Neural crest cell (in vitro differentiated cells): ENCODE results near the gene NOTCH3. TPM values are rescaled to one million over a fixed set of nuclear protein-coding genes. Genes with fewer than 3 reads are reported as not detected.
A peak's percentile ranks its signal among the peaks of the same experiment; 100 is the strongest.

ENCODE experiments used
- DNase-seq: peaks from one replicate; pipeline ENCODE4 v3.0.0; 2021; ENCODE audit warnings: low read depth, mixed read lengths, low spot score
- H3K27ac Mint-ChIP-seq: one replicate; pipeline ENCODE4 v1.8.0; 2021; ENCODE audit warnings: mild to moderate bottlenecking, mixed read lengths; ENCODE audit not compliant: unreplicated experiment
- H3K27me3 Mint-ChIP-seq: 2 replicates; pipeline ENCODE4 v1.8.0; 2021; ENCODE audit warnings: low read depth, mild to moderate bottlenecking, mixed read lengths
- H3K36me3 Mint-ChIP-seq: 2 replicates; pipeline ENCODE4 v1.8.0; 2021; ENCODE audit warnings: low read depth, mild to moderate bottlenecking, mixed read lengths
- H3K4me1 Mint-ChIP-seq: 2 replicates; pipeline ENCODE4 v1.8.0; 2021; ENCODE audit warnings: mixed read lengths
- H3K4me3 Mint-ChIP-seq: one replicate; pipeline ENCODE4 v1.8.0; 2021; ENCODE audit warnings: mild to moderate bottlenecking, mixed read lengths
- H3K9me3 Mint-ChIP-seq: 2 replicates; pipeline ENCODE4 v1.8.0; 2021; ENCODE audit warnings: mixed read lengths
- total RNA-seq: library from RNA; stranded (reverse); gene quantifications from 2 replicates; pipeline ENCODE4 v1.2.1, GENCODE V29; 2021
- TF ChIP-seq, protein P1 (sequence below): fragments of 200-600 bp; sonication (generic); conservative IDR thresholded peaks from 2 replicates; pipeline ENCODE4 v1.5.0; 2021; ENCODE audit warnings: antibody characterized with exemption, mild to moderate bottlenecking

Gene NOTCH3
- total RNA-seq, 1 donor from 2014 or later, result 127 TPM

DNA sequence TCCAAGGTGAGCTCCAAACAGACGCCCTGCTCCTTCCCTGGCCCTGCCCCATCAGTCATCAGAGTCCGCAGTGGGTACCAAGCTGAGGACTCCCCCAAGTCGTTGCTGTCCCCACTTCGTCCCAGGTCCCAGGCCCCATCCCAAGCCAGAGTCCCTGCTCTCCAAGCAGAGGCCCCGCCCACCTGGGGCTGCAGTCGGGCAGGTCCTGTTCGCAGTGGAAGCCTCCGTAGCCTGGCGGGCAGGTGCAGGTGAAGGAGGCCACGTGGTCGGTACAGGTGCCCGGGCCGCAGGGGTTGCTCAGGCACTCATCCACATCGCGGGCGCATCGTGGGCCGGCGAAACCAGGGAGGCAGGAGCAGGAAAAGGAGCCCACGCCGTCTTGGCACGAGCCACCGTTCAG is 19.4 kb downstream of the NOTCH3 start:
- TF ChIP-seq, protein P1, sequence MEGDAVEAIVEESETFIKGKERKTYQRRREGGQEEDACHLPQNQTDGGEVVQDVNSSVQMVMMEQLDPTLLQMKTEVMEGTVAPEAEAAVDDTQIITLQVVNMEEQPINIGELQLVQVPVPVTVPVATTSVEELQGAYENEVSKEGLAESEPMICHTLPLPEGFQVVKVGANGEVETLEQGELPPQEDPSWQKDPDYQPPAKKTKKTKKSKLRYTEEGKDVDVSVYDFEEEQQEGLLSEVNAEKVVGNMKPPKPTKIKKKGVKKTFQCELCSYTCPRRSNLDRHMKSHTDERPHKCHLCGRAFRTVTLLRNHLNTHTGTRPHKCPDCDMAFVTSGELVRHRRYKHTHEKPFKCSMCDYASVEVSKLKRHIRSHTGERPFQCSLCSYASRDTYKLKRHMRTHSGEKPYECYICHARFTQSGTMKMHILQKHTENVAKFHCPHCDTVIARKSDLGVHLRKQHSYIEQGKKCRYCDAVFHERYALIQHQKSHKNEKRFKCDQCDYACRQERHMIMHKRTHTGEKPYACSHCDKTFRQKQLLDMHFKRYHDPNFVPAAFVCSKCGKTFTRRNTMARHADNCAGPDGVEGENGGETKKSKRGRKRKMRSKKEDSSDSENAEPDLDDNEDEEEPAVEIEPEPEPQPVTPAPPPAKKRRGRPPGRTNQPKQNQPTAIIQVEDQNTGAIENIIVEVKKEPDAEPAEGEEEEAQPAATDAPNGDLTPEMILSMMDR, result no peak
- DNase-seq, result no peak
- Mint-ChIP-seq H3K4me1 (peaks cover 6% of the 10 kb centered on the region), H3K36me3 (peaks cover 9% of the 10 kb centered on the region), H3K27ac (no peak overlapping the region), H3K4me3 (no peak overlapping the region), H3K9me3 (no peaks in the 10 kb centered on the region), H3K27me3 (no peaks in the 10 kb centered on the region)

DNA sequence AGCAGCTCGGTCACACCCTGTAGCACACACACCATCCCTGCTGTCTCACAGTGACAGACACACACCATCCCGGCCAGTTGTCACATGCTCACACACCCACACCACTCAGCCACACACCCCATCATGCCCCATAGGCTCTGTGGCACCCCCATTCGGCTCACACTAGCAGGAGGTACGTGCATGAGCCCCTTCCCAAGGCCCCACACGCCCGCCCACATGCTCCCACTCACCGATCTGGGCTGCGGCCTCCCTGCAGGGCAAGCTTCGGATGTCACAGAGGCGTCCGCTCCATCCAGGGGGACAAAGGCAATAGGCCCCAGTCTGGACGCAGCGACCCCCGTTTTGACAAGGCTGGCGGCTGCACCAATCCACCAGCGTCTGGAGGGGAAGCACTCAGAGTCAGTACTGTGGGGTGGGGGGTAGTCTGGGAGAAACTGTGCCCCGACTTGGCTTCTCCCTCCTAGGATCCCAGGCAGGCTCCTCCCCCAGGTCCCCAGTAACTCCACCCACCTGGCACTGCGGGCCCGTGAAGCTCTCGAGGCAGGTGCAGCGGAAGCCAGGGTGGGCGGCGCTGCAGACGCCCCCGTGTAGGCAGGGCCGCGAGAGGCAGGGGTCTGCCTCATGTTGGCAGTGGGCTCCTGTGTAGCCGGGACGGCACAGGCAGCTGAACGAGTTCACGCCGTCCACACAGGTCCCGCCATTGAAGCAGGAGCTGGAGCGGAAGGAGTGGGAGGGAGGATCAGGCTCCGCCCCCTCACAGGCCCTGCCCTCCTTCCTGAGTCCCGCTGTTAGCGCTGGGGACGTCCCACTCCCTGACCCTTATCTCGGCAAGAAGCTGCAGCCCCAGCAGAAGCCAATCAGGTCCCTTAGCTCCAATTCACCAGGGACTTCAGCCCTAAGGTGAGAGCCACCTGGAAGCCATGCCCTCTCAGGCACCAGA is 20.1 kb downstream of the NOTCH3 start:
- DNase-seq, result no peak
- no peak overlapping the region for H3K4me3 Mint-ChIP-seq

DNA sequence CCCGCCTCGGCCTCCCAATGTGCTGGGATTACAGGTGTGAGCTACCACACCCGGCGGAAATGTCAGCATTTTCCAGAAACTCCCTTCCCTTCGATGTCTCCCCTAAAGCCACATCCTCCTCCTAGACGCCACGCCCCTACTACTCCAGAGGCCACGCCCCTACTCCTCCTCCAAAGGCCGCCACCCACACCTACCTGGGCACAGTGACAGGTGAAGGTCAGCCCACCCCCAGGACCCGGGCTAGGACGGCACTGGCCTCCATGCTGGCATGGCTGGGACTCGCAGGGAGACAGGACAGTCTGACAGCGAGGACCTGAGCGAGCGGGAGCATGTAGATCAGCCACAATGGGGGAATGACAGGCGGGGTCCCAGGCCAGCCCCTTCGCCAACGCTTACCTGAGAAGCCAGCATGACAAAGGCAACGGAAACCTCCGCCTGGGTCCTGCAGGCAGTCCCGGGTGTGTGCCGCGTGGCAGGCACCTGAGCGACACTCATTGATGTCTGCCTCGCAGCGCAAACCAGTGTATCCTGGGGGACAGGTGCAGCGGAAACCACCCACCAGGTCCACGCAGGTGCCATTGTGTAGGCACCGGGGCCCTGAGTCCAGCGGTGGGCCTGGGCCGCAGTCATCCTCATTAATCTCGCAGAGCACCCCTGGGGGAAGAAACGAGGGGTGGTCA is 22.0 kb downstream of the NOTCH3 start:
- Mint-ChIP-seq H3K4me3 (no peak overlapping the region), H3K27me3 (no peaks in the 10 kb centered on the region), H3K27ac (no peak overlapping the region), H3K9me3 (no peaks in the 10 kb centered on the region), H3K4me1 (peaks cover 9% of the 10 kb centered on the region), H3K36me3 (peaks cover 16% of the 10 kb centered on the region)
- TF ChIP-seq, protein P1, result no peak
- DNase-seq, result no peak

More for the DNA sequence above, 20.1 kb downstream of the NOTCH3 start:
- TF ChIP-seq, protein P1, result no peak
- Mint-ChIP-seq H3K36me3 (peaks cover 11% of the 10 kb centered on the region), H3K9me3 (no peaks in the 10 kb centered on the region), H3K4me1 (peaks cover 6% of the 10 kb centered on the region), H3K27ac (no peak overlapping the region), H3K27me3 (no peaks in the 10 kb centered on the region)

DNA sequence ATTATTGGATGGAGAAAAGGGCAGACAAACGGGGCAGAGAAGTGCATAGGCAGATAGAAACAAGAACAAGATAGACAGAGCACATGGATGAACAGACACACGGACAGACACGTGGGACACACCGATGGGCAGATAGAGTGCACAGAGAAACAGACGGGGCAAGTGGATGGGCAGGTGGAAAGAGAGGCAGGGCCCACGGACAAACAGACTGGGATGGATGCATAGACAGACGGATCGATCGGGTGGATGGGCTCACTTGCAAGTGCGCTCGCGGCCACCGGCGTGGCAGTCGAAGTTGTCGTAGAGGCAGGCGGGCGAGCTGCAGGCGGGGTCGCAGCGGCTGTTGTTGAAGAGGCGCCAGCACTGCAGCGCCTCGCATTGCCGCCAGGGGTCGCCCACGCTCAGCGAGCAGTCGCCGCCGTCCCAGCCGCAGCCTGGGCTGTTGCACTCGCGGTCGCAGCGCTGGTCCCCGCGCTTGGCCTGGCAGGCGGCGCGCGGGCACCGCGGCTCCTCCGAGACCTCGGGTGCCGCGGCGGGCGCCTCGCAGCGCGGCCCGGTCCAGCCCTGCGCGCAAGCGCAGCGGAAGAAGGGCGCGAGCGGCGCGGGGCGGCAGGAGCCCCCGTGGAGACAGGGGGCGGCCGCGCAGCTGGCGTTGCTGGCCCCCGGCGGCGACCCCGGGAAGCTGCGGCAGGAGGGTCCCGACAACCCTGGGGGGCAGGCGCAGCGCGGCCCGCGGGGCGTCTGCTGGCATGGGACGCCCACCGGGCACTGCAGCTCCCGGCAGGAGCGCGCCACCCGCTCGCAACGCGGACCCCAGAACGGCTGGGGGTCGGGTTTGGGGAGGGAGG is 23.3 kb downstream of the NOTCH3 start:
- peak overlapping the region; percentile 10 for H3K4me3 Mint-ChIP-seq
- H3K27me3 Mint-ChIP-seq, result no peaks in the 10 kb centered on the region
- TF ChIP-seq, protein P1, result peak; percentile 94
- no peak overlapping the region for H3K27ac Mint-ChIP-seq
- H3K9me3 Mint-ChIP-seq, result no peaks in the 10 kb centered on the region
- peak; percentile 93 for DNase-seq
- H3K36me3 Mint-ChIP-seq, result peaks cover 18% of the 10 kb centered on the region
- H3K4me1 Mint-ChIP-seq, result peaks cover 9% of the 10 kb centered on the region

DNA sequence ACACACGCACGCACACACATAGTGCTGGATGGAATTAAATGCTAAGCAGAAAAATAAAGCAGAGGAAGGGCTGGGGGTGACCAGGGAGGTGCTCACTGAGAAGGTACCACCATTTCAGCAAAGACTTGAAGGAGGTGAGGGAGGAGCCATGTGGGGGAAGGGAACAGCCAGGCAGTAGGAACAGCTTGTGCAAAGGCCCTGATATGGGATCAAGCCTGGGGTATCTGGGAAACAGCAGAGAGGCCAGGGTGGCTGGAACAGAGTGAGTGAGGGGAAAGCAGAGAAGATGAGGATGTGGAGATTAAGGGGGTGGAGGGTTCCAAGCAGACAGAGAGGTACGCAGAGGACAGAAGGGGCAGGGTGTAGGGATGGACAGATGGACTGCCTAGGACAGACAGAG is 25.2 kb downstream of the NOTCH3 start:
- Mint-ChIP-seq H3K4me3 (peak overlapping the region; percentile 73), H3K27ac (peak overlapping the region; percentile 35), H3K27me3 (no peaks in the 10 kb centered on the region), H3K9me3 (no peaks in the 10 kb centered on the region), H3K4me1 (peaks cover 9% of the 10 kb centered on the region), H3K36me3 (peaks cover 25% of the 10 kb centered on the region)
- TF ChIP-seq, protein P1, result no peak
- no peak for DNase-seq
